Mesendoderm (in vitro differentiated cells): Measurements from ENCODE around the gene ZER1.

ENCODE experiments used
- DNase-seq: peaks from one replicate; pipeline ENCODE4 v3.0.0; 2013
- H2AK5ac ChIP-seq: 2 replicates; pipeline ENCODE4 v1.6.1; 2013; ENCODE audit warnings: low read length, inconsistent platforms
- H2BK120ac ChIP-seq: 2 replicates; pipeline ENCODE4 v1.6.1; 2013; ENCODE audit warnings: low read depth, mild to moderate bottlenecking, low read length, moderate library complexity, mixed read lengths
- H2BK15ac ChIP-seq: replicated peaks from 2 replicates; pipeline ENCODE4 v1.6.1; 2013; ENCODE audit warnings: low read depth, mild to moderate bottlenecking, moderate library complexity
- H2BK5ac ChIP-seq: 2 replicates; pipeline ENCODE4 v1.6.1; 2013; ENCODE audit warnings: low read length, inconsistent platforms
- H3K18ac ChIP-seq: 2 replicates; pipeline ENCODE4 v1.6.1; 2013; ENCODE audit warnings: mild to moderate bottlenecking, low read length, mixed read lengths
- H3K23ac ChIP-seq: one replicate; pipeline ENCODE4 v1.6.1; 2013; ENCODE audit warnings: low read length
- H3K27ac ChIP-seq: 2 replicates; pipeline ENCODE4 v1.5.1; 2013; ENCODE audit warnings: low read depth, mild to moderate bottlenecking, inconsistent platforms, low read length, moderate library complexity
- H3K27me3 ChIP-seq: 2 replicates; pipeline ENCODE4 v1.6.1; 2013; ENCODE audit warnings: low read length, control low read depth, mild to moderate bottlenecking, inconsistent platforms; ENCODE audit not compliant: insufficient read depth, poor library complexity
- H3K36me3 ChIP-seq: 2 replicates; pipeline ENCODE4 v1.6.1; 2013; ENCODE audit warnings: low read length, inconsistent platforms; ENCODE audit not compliant: control insufficient read depth, insufficient read depth
- H3K4ac ChIP-seq: one replicate; pipeline ENCODE4 v1.6.1; 2013; ENCODE audit warnings: low read depth, mild to moderate bottlenecking, low read length, moderate library complexity
- H3K4me1 ChIP-seq: 2 replicates; pipeline ENCODE4 v1.6.1; 2013; ENCODE audit warnings: low read depth, low read length, inconsistent platforms; ENCODE audit not compliant: control insufficient read depth
- H3K4me2 ChIP-seq: 2 replicates; pipeline ENCODE4 v1.6.1; 2013; ENCODE audit warnings: low read length
- H3K4me3 ChIP-seq: 2 replicates; pipeline ENCODE4 v1.5.1; 2013; ENCODE audit warnings: mild to moderate bottlenecking, low read length
- H3K56ac ChIP-seq: one replicate; pipeline ENCODE4 v1.6.1; 2013; ENCODE audit warnings: low read length
- H3K79me1 ChIP-seq: 2 replicates; pipeline ENCODE4 v1.6.1; 2013; ENCODE audit warnings: low read length, inconsistent platforms
- H3K79me2 ChIP-seq: 2 replicates; pipeline ENCODE4 v1.6.1; 2013; ENCODE audit warnings: mild to moderate bottlenecking, low read length; ENCODE audit not compliant: control insufficient read depth, insufficient read depth
- H3K9ac ChIP-seq: 2 replicates; pipeline ENCODE4 v1.6.1; 2013; ENCODE audit warnings: low read length, inconsistent platforms
- H4K5ac ChIP-seq: one replicate; pipeline ENCODE4 v1.6.1; 2013; ENCODE audit warnings: low read length
- H4K8ac ChIP-seq: one replicate; pipeline ENCODE4 v1.6.1; 2013; ENCODE audit warnings: low read depth, mild to moderate bottlenecking, control low read depth, low read length, moderate library complexity
- WGBS: extraction: QIAGEN DNeasy Blood & Tissue Kit; methylation state at CpG from one replicate; pipeline ENCODE4 v1.1.7; 2013; ENCODE audit warnings: low lambda C conversion rate, missing lambda C conversion rate; ENCODE audit not compliant: insufficient coverage; ENCODE audit errors: extremely low coverage; 5-methylcytosine and 5-hydroxymethylcytosine counted together

ZER1 gene

DNA sequence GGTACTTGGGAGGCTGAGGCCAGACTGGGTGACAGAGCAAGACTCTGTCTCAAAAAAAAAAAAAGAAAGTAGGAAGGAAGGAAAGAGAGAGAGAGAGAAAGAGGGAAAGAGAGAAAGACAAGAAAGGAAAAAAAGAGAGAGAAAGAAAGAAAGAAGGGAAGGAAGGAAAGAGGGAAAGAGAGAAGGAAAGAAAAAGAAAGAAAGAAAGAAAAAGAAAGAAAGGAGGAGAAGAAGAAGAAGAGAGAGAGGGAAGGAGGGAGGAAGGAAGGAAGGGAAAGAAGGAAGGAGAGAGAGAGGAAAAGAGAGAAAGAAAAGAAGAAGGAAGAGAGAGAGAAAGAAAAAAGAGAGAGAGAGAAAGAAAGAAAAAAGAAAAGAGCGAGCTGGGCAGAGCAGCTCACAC, 3.1 kb upstream of the ZER1 start:
- H3K36me3 ChIP-seq = no peaks in the 10 kb centered on the region
- no peak overlapping the region for H4K5ac ChIP-seq
- no peak overlapping the region for H2AK5ac ChIP-seq
- no peak overlapping the region for H2BK120ac ChIP-seq
- no peaks in the 10 kb centered on the region for H3K27me3 ChIP-seq
- no peak overlapping the region for H3K23ac ChIP-seq
- H2BK5ac ChIP-seq = no peak overlapping the region
- H3K4me3 ChIP-seq = no peak overlapping the region
- no peak overlapping the region for H3K56ac ChIP-seq
- no peaks in the 10 kb centered on the region for H3K79me1 ChIP-seq
- no CpG with 5 or more reads among the region's 1 CpG for WGBS
- no peak for DNase-seq
- H3K27ac ChIP-seq = no peak overlapping the region
- H3K4ac ChIP-seq = no peak overlapping the region
- H3K4me1 ChIP-seq = no peaks in the 10 kb centered on the region
- H3K9ac ChIP-seq = no peak overlapping the region
- H3K79me2 ChIP-seq = no peaks in the 10 kb centered on the region
- H3K4me2 ChIP-seq = no peak overlapping the region
- H2BK15ac ChIP-seq = no peak overlapping the region
- H4K8ac ChIP-seq = no peak overlapping the region
- no peak overlapping the region for H3K18ac ChIP-seq

- Histone ChIP-seq H3K9ac (no peak overlapping the region), H3K4ac (no peak overlapping the region), H3K79me1 (no peaks in the 10 kb centered on the region), H3K27ac (no peak overlapping the region), H2AK5ac (no peak overlapping the region), H3K4me2 (no peak overlapping the region), H3K18ac (no peak overlapping the region), H2BK5ac (no peak overlapping the region), H2BK120ac (no peak overlapping the region), H3K4me1 (no peaks in the 10 kb centered on the region), H2BK15ac (no peak overlapping the region), H4K8ac (no peak overlapping the region), H3K56ac (no peak overlapping the region), H3K79me2 (no peaks in the 10 kb centered on the region), H3K4me3 (no peak overlapping the region), H4K5ac (no peak overlapping the region), H3K27me3 (no peaks in the 10 kb centered on the region), H3K23ac (no peak overlapping the region), H3K36me3 (no peaks in the 10 kb centered on the region)
- WGBS = no CpG with 5 or more reads among the region's 5 CpGs
- no peak for DNase-seq
Measured at GRCh38 chr9:128773049-128773448, 1.3 kb upstream of the ZER1 start.

DNA sequence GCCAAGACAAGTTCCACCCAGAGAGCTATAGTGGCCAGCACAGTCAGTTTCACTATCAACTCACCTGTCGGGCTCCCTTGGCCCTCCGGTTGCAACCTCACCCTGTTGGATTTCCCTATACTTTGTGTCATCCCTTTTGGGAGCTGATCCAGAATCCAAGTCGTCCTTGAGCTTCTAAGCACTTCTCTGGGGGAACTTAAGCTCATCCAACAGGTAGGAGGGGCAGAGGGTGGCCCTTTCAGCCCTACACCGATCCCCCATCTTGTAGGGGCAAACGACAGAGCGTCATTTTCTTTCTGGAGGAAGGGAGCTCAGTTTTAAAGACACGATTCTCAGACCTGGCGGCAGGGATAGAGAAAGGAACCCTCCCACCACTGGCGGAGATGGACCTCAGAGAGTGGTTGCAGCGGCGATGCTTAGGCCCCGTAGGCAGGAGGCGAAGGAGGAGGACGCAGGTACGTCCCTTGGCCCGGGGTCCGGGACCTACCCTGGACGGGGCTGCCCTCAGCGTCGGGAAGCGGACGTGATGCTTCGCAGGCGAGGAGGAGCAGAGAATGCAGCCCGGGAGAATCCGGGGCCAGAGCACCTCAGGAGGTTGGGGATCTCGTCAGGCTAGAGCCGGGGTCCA, 519 bp downstream of the ZER1 start:
- Histone ChIP-seq H3K79me1 (no peaks in the 10 kb centered on the region), H3K36me3 (no peaks in the 10 kb centered on the region), H3K27me3 (no peaks in the 10 kb centered on the region), H3K27ac (peak overlapping the region; percentile 60), H3K4me3 (peak overlapping the region; percentile 77), H3K4me2 (peak overlapping the region; percentile 93), H4K8ac (no peak overlapping the region), H2BK15ac (no peak overlapping the region), H2AK5ac (no peak overlapping the region), H2BK5ac (no peak overlapping the region), H3K4me1 (no peaks in the 10 kb centered on the region), H3K9ac (peak overlapping the region; percentile 85), H3K18ac (peak overlapping the region; percentile 29), H3K4ac (no peak overlapping the region), H4K5ac (no peak overlapping the region), H2BK120ac (no peak overlapping the region), H3K23ac (no peak overlapping the region), H3K56ac (peak overlapping the region; percentile 93), H3K79me2 (no peaks in the 10 kb centered on the region)
- WGBS = no CpG with 5 or more reads among the region's 28 CpGs
- peak; percentile 52 for DNase-seq

DNA sequence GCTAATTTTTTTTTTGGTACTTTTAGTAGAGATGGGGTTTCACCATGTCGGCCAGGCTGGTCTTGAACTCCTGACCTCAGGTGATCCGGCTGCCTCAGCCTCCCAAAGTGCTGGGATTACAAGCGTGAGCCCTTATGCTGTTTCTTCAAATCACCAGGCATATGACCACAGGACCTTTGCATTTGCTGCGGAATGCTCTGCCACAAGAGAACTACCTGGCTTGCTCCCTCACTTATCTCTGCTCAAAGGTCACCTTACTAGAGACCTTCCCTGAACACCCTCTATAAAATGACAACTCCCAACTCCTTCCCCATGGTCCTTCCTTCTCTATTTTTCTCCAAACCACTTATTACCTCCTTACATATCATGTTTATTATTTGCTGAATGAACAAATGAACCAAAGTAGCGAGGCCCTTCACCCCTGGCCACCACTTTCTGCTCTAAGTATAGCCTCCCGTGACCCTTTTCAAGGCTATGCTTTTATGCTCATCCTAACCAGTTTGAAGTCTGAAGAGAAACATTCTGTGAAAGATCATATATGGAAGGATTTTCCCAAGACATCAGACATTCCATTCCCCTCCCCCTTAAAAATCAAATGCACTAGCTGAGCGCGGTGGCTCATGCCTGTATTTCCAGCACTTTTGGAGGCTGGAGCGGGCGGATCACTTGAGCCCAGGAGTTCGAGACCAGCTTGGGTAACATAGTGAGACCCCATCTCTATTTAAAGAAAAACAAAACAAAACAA, 1.3 kb downstream of the ZER1 start:
- Histone ChIP-seq H4K5ac (no peak overlapping the region), H3K9ac (peak overlapping the region; percentile 85), H2BK120ac (no peak overlapping the region), H3K4me2 (peak overlapping the region; percentile 93), H3K23ac (peak overlapping the region; percentile 9), H2BK5ac (no peak overlapping the region), H3K79me2 (no peaks in the 10 kb centered on the region), H3K4ac (no peak overlapping the region), H2BK15ac (no peak overlapping the region), H3K18ac (no peak overlapping the region), H3K27me3 (no peaks in the 10 kb centered on the region), H3K27ac (no peak overlapping the region), H3K4me3 (no peak overlapping the region), H2AK5ac (no peak overlapping the region), H4K8ac (no peak overlapping the region), H3K4me1 (no peaks in the 10 kb centered on the region), H3K56ac (peak overlapping the region; percentile 93), H3K36me3 (no peaks in the 10 kb centered on the region), H3K79me1 (no peaks in the 10 kb centered on the region)
- no CpG with 5 or more reads among the region's 11 CpGs for WGBS
- DNase-seq = no peak

GRCh38 chr9:128768606-128769005, 3.1 kb downstream of the ZER1 start:
- no peak overlapping the region for H4K8ac ChIP-seq
- no peak overlapping the region for H3K18ac ChIP-seq
- H3K56ac ChIP-seq = no peak overlapping the region
- H3K4me1 ChIP-seq = no peaks in the 10 kb centered on the region
- no peak overlapping the region for H3K4ac ChIP-seq
- H2BK5ac ChIP-seq = no peak overlapping the region
- H3K79me2 ChIP-seq = no peaks in the 10 kb centered on the region
- no peak overlapping the region for H4K5ac ChIP-seq
- no peaks in the 10 kb centered on the region for H3K36me3 ChIP-seq
- no peak overlapping the region for H2AK5ac ChIP-seq
- H3K23ac ChIP-seq = no peak overlapping the region
- H3K9ac ChIP-seq = no peak overlapping the region
- no peak overlapping the region for H3K27ac ChIP-seq
- WGBS = no CpG with 5 or more reads among the region's 6 CpGs
- no peak overlapping the region for H2BK120ac ChIP-seq
- DNase-seq = no peak
- H3K27me3 ChIP-seq = no peaks in the 10 kb centered on the region
- no peak overlapping the region for H3K4me2 ChIP-seq
- H2BK15ac ChIP-seq = no peak overlapping the region
- H3K4me3 ChIP-seq = no peak overlapping the region
- peaks cover 1% of the 10 kb centered on the region for H3K79me1 ChIP-seq
